ENCODE measurements around the gene ST7.

- TF ChIP-seq CTCF (optimal IDR thresholded peaks at IDR 0.05 in 1 of 3, IDR thresholded peaks at IDR 0.05 in 1 of 3, conservative IDR thresholded peaks at IDR 0.05 in 1 of 3; ENCODE audit: extremely low read depth in 1 of 3, insufficient read depth in 2 of 3, low read length in 3 of 3) = no peak
- no peak for TF ChIP-seq EZH2 (IDR thresholded peaks at IDR 0.05; ENCODE audit: low read length)
These were observed 88.5 kb downstream of the ST7 start for GRCh38 chr7:117041822-117042221.
